T-helper 2 cell treated with Interferon-gamma antibody and Interleukin-4, amounts not matched to agents 5 μg/mL and 100 μg/mL, for 36 hours (primary cell): ENCODE results near the gene WDFY2.

Experiments used
- DNase-seq: peaks from one replicate; pipeline ENCODE4 v3.0.0; 2021; ENCODE audit warnings: low spot score
- H3K27ac Mint-ChIP-seq: one replicate; pipeline ENCODE4 v1.8.0; 2021; ENCODE audit warnings: mild to moderate bottlenecking, mixed read lengths
- H3K27me3 Mint-ChIP-seq: one replicate; pipeline ENCODE4 v1.8.0; 2021; ENCODE audit warnings: low read depth, mixed read lengths
- H3K36me3 Mint-ChIP-seq: one replicate; pipeline ENCODE4 v1.8.0; 2021; ENCODE audit warnings: low read depth, mixed read lengths
- H3K4me1 Mint-ChIP-seq: one replicate; pipeline ENCODE4 v1.8.0; 2021; ENCODE audit warnings: low read depth, mixed read lengths
- H3K4me3 Mint-ChIP-seq: one replicate; pipeline ENCODE4 v1.8.0; 2022; ENCODE audit warnings: mild to moderate bottlenecking, moderate library complexity, mixed read lengths
- H3K9me3 Mint-ChIP-seq: one replicate; pipeline ENCODE4 v1.8.0; 2021; ENCODE audit warnings: mixed read lengths

Gene WDFY2

GRCh38 chr13:51764184-51765141 lies 180.2 kb downstream of the WDFY2 start:
- Mint-ChIP-seq H3K27me3 (no peaks in the 10 kb centered on the region), H3K4me3 (peak overlapping the region; percentile 83), H3K9me3 (no peaks in the 10 kb centered on the region), H3K4me1 (peaks cover 17% of the 10 kb centered on the region), H3K27ac (peak overlapping the region; percentile 83), H3K36me3 (peaks cover 5% of the 10 kb centered on the region)
- peak; percentile 77 for DNase-seq

- Mint-ChIP-seq H3K36me3 (peaks cover 3% of the 10 kb centered on the region), H3K9me3 (no peaks in the 10 kb centered on the region), H3K4me3 (peak overlapping the region; percentile 83)
Measured at GRCh38 chr13:51765142-51765515, 180.9 kb downstream of the WDFY2 start.

GRCh38 chr13:51767100-51767499 lies 182.8 kb downstream of the WDFY2 start:
- DNase-seq, result no peak
- Mint-ChIP-seq H3K27me3 (no peaks in the 10 kb centered on the region), H3K4me3 (no peak overlapping the region), H3K27ac (no peak overlapping the region), H3K36me3 (peaks cover 3% of the 10 kb centered on the region), H3K9me3 (no peaks in the 10 kb centered on the region), H3K4me1 (peaks cover 17% of the 10 kb centered on the region)

More at GRCh38 chr13:51765142-51765515, 180.9 kb downstream of the WDFY2 start:
- H3K27me3 Mint-ChIP-seq, result no peaks in the 10 kb centered on the region
- no peak for DNase-seq
- peak overlapping the region; percentile 83 for H3K27ac Mint-ChIP-seq
- H3K4me1 Mint-ChIP-seq, result peaks cover 17% of the 10 kb centered on the region

- Mint-ChIP-seq H3K9me3 (no peaks in the 10 kb centered on the region), H3K4me1 (peaks cover 17% of the 10 kb centered on the region), H3K27ac (no peak overlapping the region), H3K27me3 (no peaks in the 10 kb centered on the region), H3K36me3 (peaks cover 3% of the 10 kb centered on the region), H3K4me3 (no peak overlapping the region)
- DNase-seq, result no peak
Measured at GRCh38 chr13:51768378-51768921, 184.2 kb downstream of the WDFY2 start.

- no peaks in the 10 kb centered on the region for H3K27me3 Mint-ChIP-seq
- no peak for DNase-seq
- H3K4me3 Mint-ChIP-seq, result no peak overlapping the region
- H3K9me3 Mint-ChIP-seq, result no peaks in the 10 kb centered on the region
- H3K4me1 Mint-ChIP-seq, result peaks cover 15% of the 10 kb centered on the region
- peaks cover 3% of the 10 kb centered on the region for H3K36me3 Mint-ChIP-seq
- no peak overlapping the region for H3K27ac Mint-ChIP-seq
Measured at GRCh38 chr13:51768976-51769375, 184.7 kb downstream of the WDFY2 start.

DNA sequence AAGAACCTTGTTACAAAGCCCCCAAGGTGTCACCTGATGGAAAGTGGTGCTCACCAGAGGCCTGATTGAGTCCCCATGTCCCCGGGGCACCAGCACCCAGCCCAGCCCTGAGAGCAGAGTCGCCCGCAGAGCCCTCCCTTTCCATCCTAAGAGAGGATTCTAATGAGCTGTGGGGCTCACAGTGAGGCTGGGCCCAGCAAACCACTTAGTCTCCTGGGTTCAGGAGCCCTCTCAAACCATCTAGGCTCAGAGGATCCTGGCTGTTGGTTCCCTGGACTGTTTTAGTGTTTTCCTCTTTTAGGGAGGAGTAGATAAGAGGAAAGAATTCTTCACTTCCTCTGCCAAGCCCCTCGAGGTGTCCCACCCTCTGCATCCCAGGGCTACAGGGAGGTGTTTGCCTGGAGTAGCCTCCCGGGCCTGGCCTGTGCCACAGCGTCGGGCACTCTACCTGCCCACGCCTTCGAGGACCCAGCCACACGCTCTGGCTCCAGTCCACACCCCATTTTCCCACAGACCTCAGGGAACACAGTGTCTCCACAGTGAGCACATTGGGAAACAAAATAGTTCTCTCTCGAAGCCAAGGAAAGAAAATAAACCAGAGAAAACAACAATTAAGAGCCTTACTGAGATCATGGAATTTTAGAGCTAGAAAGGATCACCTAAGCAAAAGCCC lies 185.3 kb downstream of the WDFY2 start:
- Mint-ChIP-seq H3K27ac (no peak overlapping the region), H3K4me1 (peaks cover 10% of the 10 kb centered on the region), H3K36me3 (peaks cover 3% of the 10 kb centered on the region), H3K4me3 (no peak overlapping the region), H3K9me3 (no peaks in the 10 kb centered on the region), H3K27me3 (no peaks in the 10 kb centered on the region)
- no peak for DNase-seq

GRCh38 chr13:51770160-51770559 lies 185.9 kb downstream of the WDFY2 start:
- DNase-seq, result no peak
- Mint-ChIP-seq H3K27me3 (no peaks in the 10 kb centered on the region), H3K4me3 (no peak overlapping the region), H3K36me3 (peaks cover 3% of the 10 kb centered on the region), H3K9me3 (no peaks in the 10 kb centered on the region), H3K27ac (no peak overlapping the region), H3K4me1 (peaks cover 5% of the 10 kb centered on the region)

GRCh38 chr13:51770681-51771417 lies 186.6 kb downstream of the WDFY2 start:
- Mint-ChIP-seq H3K36me3 (peaks cover 3% of the 10 kb centered on the region), H3K4me1 (no peaks in the 10 kb centered on the region), H3K27me3 (no peaks in the 10 kb centered on the region), H3K4me3 (no peak overlapping the region), H3K27ac (no peak overlapping the region), H3K9me3 (no peaks in the 10 kb centered on the region)
- no peak for DNase-seq

- peaks cover 3% of the 10 kb centered on the region for H3K36me3 Mint-ChIP-seq
- no peaks in the 10 kb centered on the region for H3K4me1 Mint-ChIP-seq
- H3K4me3 Mint-ChIP-seq, result no peak overlapping the region
- no peak for DNase-seq
- no peak overlapping the region for H3K27ac Mint-ChIP-seq
- no peaks in the 10 kb centered on the region for H3K9me3 Mint-ChIP-seq
- H3K27me3 Mint-ChIP-seq, result no peaks in the 10 kb centered on the region
Measured at GRCh38 chr13:51771418-51772104, 187.3 kb downstream of the WDFY2 start.

DNA sequence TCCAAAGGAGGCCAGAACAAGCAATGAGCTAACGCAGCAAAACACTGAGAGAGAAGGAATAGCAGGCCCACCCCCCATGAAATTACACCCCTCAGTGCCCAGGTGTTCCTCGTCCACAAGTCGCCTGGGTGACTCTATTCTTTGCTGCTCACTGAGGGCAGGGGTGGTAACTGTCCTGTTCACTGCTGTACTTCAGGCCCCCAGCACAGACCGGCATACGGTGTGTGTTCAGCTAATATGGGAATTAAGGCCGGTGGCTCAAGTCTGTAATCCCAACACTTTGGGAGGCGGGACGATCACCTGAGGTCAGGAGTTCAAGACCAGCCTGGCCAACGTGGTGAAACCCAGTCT lies 187.8 kb downstream of the WDFY2 start:
- no peak for DNase-seq
- no peak overlapping the region for H3K4me3 Mint-ChIP-seq
- H3K36me3 Mint-ChIP-seq, result peaks cover 3% of the 10 kb centered on the region
- H3K27ac Mint-ChIP-seq, result no peak overlapping the region
- H3K27me3 Mint-ChIP-seq, result no peaks in the 10 kb centered on the region
- H3K9me3 Mint-ChIP-seq, result no peaks in the 10 kb centered on the region
- no peaks in the 10 kb centered on the region for H3K4me1 Mint-ChIP-seq

DNA sequence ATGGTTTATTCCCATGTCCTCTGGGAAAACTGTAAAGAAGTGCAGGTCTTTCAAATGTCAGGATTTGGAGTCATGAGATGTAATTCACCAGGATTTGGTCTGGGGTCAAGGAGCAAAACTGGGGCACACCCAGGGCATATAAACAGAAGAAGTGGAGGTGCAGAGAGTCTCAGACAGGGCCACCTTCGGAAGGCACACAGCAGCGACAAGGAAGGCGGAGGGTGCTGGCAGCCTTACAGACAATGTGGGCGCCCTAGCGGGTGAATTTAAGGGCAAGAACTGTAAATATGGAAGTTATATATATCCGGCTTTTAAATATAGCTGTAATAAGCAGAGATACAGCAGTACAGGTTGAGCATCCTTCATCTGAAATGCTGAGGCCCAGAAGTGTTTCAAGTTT lies 188.5 kb downstream of the WDFY2 start:
- Mint-ChIP-seq H3K9me3 (no peaks in the 10 kb centered on the region), H3K4me3 (no peak overlapping the region), H3K27me3 (no peaks in the 10 kb centered on the region), H3K27ac (no peak overlapping the region), H3K4me1 (no peaks in the 10 kb centered on the region), H3K36me3 (no peaks in the 10 kb centered on the region)
- DNase-seq, result no peak

DNA sequence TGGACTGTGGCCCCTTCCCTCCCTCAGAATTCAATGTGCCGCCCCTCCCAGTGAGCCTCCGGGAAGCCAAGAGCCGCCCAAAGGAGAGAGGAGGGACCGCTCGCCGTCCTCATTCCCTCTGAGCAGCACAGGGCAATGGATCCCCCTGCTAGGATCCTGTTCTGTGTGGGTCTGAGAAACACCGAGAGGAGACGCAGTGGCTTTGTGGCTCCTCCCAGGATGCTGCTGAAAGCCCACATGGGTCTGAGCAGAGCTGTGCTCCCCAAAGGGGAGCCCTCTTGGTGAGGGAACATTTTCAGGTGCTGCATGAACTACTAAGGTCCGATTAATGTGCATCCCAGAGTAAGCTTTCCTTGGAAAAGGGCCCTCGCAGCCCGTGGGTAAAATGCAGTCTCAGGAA lies 189.3 kb downstream of the WDFY2 start:
- Mint-ChIP-seq H3K36me3 (no peaks in the 10 kb centered on the region), H3K9me3 (no peaks in the 10 kb centered on the region), H3K27ac (no peak overlapping the region), H3K27me3 (no peaks in the 10 kb centered on the region), H3K4me1 (no peaks in the 10 kb centered on the region), H3K4me3 (no peak overlapping the region)
- no peak for DNase-seq

DNA sequence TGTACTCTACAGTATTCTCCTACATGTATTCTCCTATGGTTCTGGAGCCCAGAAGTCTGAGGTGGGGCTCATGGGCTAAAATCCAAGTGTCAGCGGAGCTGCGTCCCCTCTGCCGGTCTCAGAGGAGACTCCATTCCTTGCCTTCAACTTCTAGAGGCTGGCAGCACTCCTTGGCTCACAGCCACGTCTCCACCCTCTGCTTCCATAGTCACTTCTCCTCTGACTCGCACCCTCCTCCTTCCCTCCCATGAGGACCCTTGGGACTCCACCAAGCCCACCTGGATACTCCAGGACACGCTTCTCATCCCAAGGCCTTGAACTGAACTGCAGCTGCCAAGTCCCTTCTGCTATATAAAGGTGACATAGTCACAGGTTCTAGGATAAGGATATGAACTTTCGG lies 191.9 kb downstream of the WDFY2 start:
- DNase-seq, result no peak
- Mint-ChIP-seq H3K9me3 (no peaks in the 10 kb centered on the region), H3K4me3 (no peak overlapping the region), H3K36me3 (no peaks in the 10 kb centered on the region), H3K27me3 (no peaks in the 10 kb centered on the region), H3K4me1 (no peaks in the 10 kb centered on the region), H3K27ac (no peak overlapping the region)
